Measurements from ENCODE around the gene MAPK8.
A peak's percentile ranks its signal among the peaks of the same experiment; 100 is the strongest.

MAPK8 gene

DNA sequence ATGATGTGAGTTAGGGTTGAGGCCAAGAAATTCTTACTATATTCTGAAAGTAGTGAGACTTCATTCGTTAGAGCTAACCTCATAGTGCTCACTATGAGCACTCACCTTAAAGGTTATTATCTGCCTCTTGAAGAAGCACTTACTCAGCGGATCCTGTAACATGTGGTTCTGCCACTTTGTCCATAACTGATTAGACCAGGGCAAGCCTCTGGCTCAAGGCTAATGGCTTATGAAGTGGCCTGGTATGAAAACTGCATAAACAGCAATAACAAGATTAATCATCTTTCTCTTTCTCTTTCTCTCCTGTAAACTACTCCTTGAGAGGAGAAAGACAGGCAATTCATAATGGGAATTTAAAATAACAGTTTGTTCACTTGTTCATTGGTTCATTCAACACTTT lies 82.8 kb downstream of the MAPK8 start:
- Histone ChIP-seq H3K4me1 (ENCODE audit: insufficient read depth, low read length) (peaks cover 12% of the 10 kb centered on the region), H3K27ac (ENCODE audit: low read depth, low read length) (no peak overlapping the region)

DNA sequence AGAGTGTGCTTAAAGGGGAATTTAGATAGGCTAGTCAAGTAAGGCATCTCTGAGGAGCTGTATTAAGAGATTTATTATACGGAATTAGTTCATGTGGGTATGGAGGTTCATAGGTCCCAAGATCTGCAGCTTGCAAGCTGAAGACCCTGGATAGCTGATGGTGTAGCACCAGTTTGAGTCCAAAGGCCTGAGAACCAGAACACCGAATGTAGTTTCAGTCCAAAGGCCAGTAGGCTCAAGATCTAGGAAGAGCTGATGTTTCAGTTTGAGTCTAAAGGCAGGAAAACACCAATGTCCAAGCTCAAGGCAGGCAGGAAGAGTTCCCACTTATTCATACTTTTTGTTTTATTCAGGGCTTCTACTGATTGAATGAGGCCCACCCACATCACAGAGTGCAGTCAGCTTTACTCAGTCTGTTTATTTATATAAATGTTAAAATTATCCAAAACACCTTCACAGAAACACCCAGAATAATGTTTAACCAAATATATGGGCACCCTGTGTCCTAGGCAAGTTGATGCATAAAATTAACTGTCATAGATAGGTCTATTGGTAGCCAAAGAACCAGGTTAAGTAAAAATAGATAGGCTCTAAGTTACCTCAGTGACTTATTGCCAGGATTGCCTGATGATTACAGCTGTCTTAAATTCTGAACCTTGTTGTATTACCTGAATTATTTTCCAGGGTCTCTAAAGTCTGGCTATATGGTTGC lies 83.5 kb downstream of the MAPK8 start:
- Histone ChIP-seq H3K9ac (ENCODE audit: low read depth, low read length) (no peak overlapping the region), H3K4me1 (ENCODE audit: insufficient read depth, low read length) (peaks cover 10% of the 10 kb centered on the region), H3K27ac (ENCODE audit: low read depth, low read length) (no peak overlapping the region), H3K36me3 (ENCODE audit: insufficient read depth, low read length) (no peaks in the 10 kb centered on the region), H3K27me3 (ENCODE audit: insufficient read depth, low read length) (no peaks in the 10 kb centered on the region), H3K9me3 (ENCODE audit: insufficient read depth, low read depth, low read length) (no peaks in the 10 kb centered on the region), H3K4me3 (ENCODE audit: low read length) (no peak overlapping the region)
- 94% methylated on average over 2 of the region's 2 CpGs for WGBS

More for the DNA sequence above, 82.8 kb downstream of the MAPK8 start:
- no peaks in the 10 kb centered on the region for H3K36me3 ChIP-seq (ENCODE audit: insufficient read depth, low read length)
- H3K4me3 ChIP-seq (ENCODE audit: low read length) = no peak overlapping the region
- H3K9ac ChIP-seq (ENCODE audit: low read depth, low read length) = no peak overlapping the region
- H3K9me3 ChIP-seq (ENCODE audit: insufficient read depth, low read depth, low read length) = no peaks in the 10 kb centered on the region
- WGBS = 100% methylated on average over 2 of the region's 2 CpGs
- H3K27me3 ChIP-seq (ENCODE audit: insufficient read depth, low read length) = no peaks in the 10 kb centered on the region

DNA sequence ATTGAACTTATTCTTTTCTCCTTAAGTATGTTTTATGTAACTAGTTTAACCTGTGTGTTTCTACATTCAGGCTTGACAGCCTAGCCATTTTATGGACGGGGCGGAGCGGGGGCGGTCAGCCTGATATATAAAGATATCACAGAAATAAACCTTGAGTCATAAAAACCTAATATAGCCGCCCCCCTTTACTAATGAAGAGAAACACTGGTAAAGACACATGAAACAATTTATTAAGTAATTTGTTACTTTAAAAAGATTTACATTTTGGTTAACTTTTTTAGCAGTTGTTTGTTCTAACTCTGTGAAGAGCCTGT lies 84.0 kb downstream of the MAPK8 start:
- Histone ChIP-seq H3K9ac (ENCODE audit: low read depth, low read length) (no peak overlapping the region), H3K36me3 (ENCODE audit: insufficient read depth, low read length) (no peaks in the 10 kb centered on the region), H3K27ac (ENCODE audit: low read depth, low read length) (no peak overlapping the region), H3K9me3 (ENCODE audit: insufficient read depth, low read depth, low read length) (no peaks in the 10 kb centered on the region), H3K4me1 (ENCODE audit: insufficient read depth, low read length) (peaks cover 10% of the 10 kb centered on the region), H3K4me3 (ENCODE audit: low read length) (no peak overlapping the region), H3K27me3 (ENCODE audit: insufficient read depth, low read length) (no peaks in the 10 kb centered on the region)
- WGBS = 100% methylated on average over 4 of the region's 5 CpGs

DNA sequence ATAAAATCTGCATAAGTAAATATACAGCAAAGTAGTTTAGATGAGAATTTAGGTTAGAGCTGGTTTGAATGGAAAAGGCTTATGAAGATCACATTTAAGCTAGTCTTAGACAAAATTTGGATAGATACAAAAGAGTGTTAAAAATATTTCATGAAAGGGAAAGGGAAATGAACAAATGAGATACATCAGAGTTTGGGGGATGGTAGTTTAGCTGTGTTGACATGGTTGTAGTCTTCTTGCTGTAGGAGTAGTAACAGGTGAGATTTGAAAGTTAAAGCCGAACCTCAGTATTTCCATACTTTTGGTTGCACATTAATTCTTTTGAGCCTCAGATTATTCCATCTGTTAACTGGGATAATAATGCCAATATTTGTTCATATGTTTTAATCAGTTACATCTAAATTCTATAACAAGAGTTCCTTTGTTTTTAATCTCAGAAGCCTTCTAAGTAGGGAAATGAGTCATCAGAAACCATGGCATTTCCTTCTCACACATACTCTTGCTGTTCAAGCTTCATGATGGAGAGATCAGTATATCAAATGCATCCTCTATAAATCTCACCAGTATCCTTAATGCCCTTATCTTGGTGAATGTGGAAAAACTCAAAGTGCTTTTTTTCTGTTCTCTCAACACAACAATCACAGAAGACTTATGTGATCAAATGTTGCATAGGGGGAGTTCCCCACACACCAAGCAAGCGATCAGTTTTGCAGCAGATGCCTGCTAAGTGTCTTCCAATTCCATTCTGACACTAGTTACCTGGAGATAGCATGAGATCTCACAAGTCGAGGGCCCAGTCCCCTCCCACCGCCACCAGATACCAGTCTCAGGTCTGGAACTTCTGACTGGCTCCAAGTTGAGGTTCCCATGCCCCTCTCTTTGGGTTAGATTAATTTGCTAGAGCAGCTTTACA lies 84.7 kb downstream of the MAPK8 start:
- no peak overlapping the region for H3K27ac ChIP-seq (ENCODE audit: low read depth, low read length)
- no peak overlapping the region for H3K4me3 ChIP-seq (ENCODE audit: low read length)
- H3K4me1 ChIP-seq (ENCODE audit: insufficient read depth, low read length) = peaks cover 10% of the 10 kb centered on the region
- H3K9me3 ChIP-seq (ENCODE audit: insufficient read depth, low read depth, low read length) = no peaks in the 10 kb centered on the region
- no peaks in the 10 kb centered on the region for H3K27me3 ChIP-seq (ENCODE audit: insufficient read depth, low read length)
- 87% methylated on average over 3 of the region's 4 CpGs for WGBS
- H3K36me3 ChIP-seq (ENCODE audit: insufficient read depth, low read length) = no peaks in the 10 kb centered on the region
- H3K9ac ChIP-seq (ENCODE audit: low read depth, low read length) = no peak overlapping the region

DNA sequence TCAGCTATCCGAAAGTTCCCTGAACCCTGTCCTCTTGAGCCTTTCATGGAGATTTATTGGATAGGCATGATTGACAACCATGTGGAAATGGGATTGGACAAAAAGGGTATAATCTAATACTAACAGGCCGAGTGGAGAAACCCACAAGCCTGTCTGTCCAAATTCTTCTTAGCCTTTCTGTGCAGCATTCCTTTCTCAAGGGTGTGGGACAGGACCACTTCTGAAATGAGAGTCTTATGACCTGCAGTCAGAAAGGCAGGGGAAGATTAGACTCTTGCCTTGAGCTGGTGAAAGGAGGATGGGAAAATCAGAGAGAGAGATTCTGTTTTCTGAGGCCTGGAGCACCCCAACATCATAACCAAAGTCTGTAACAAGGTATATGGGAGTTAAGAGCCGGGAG lies 85.5 kb downstream of the MAPK8 start:
- 98% methylated on average over 2 of the region's 3 CpGs for WGBS
- Histone ChIP-seq H3K27me3 (ENCODE audit: insufficient read depth, low read length) (no peaks in the 10 kb centered on the region), H3K4me1 (ENCODE audit: insufficient read depth, low read length) (peaks cover 10% of the 10 kb centered on the region), H3K9ac (ENCODE audit: low read depth, low read length) (no peak overlapping the region), H3K4me3 (ENCODE audit: low read length) (no peak overlapping the region), H3K36me3 (ENCODE audit: insufficient read depth, low read length) (no peaks in the 10 kb centered on the region), H3K27ac (ENCODE audit: low read depth, low read length) (no peak overlapping the region), H3K9me3 (ENCODE audit: insufficient read depth, low read depth, low read length) (no peaks in the 10 kb centered on the region)

DNA sequence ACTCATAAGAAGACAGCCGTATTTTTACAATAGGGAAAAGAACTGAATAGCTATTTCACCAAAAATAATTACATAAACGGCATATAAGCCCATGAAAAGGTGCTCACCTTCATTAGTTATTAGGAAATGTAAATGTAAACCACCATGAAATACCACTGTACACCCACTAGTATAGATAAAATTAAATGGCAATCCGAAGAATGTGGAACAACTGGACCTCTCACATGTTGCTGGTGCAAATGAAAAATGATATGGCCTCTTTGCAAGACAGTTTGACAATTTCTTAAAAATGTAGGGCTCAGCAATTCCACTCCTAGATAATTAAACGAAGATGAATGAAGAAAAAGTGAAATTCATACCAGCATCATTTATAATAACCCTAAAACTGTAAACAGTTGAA lies 91.8 kb downstream of the MAPK8 start:
- H3K9me3 ChIP-seq (ENCODE audit: insufficient read depth, low read depth, low read length) = no peaks in the 10 kb centered on the region
- 100% methylated on average over 2 of the region's 4 CpGs for WGBS
- no peak overlapping the region for H3K9ac ChIP-seq (ENCODE audit: low read depth, low read length)
- no peak overlapping the region for H3K27ac ChIP-seq (ENCODE audit: low read depth, low read length)
- H3K4me3 ChIP-seq (ENCODE audit: low read length) = no peak overlapping the region
- no peaks in the 10 kb centered on the region for H3K36me3 ChIP-seq (ENCODE audit: insufficient read depth, low read length)
- H3K4me1 ChIP-seq (ENCODE audit: insufficient read depth, low read length) = peaks cover 34% of the 10 kb centered on the region
- no peaks in the 10 kb centered on the region for H3K27me3 ChIP-seq (ENCODE audit: insufficient read depth, low read length)

DNA sequence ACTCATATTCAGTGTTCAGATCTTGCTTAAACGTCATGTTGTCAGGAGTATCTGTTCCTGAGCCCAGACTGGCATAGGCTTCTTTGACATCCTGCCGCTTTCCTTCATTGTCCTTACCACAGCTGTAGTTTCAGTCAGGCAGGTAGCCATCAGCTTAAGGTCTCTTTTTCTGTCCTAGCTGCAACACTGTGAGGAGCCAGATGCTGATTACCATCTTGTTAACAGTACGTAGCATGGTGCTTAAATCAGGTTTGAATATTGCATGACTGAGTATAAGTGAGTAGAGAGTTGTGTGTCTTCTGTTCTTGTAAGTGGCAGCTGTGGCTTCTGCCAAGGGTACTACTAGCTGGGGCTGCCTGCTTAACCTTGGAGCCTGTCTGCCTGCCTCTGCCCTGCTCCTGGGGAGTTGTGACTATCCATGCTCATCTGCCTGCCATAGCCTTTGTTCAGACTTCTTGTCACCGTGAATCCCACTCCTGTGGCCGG lies 92.6 kb downstream of the MAPK8 start:
- H3K27me3 ChIP-seq (ENCODE audit: insufficient read depth, low read length) = no peaks in the 10 kb centered on the region
- no peaks in the 10 kb centered on the region for H3K9me3 ChIP-seq (ENCODE audit: insufficient read depth, low read depth, low read length)
- H3K9ac ChIP-seq (ENCODE audit: low read depth, low read length) = no peak overlapping the region
- H3K27ac ChIP-seq (ENCODE audit: low read depth, low read length) = peak overlapping the region; percentile 55; the same call in 1 of the 2 replicates
- whole genome bisulfite sequencing = 57% methylated on average over 5 of the region's 5 CpGs
- no peaks in the 10 kb centered on the region for H3K36me3 ChIP-seq (ENCODE audit: insufficient read depth, low read length)
- H3K4me3 ChIP-seq (ENCODE audit: low read length) = no peak overlapping the region
- peaks cover 34% of the 10 kb centered on the region for H3K4me1 ChIP-seq (ENCODE audit: insufficient read depth, low read length)

DNA sequence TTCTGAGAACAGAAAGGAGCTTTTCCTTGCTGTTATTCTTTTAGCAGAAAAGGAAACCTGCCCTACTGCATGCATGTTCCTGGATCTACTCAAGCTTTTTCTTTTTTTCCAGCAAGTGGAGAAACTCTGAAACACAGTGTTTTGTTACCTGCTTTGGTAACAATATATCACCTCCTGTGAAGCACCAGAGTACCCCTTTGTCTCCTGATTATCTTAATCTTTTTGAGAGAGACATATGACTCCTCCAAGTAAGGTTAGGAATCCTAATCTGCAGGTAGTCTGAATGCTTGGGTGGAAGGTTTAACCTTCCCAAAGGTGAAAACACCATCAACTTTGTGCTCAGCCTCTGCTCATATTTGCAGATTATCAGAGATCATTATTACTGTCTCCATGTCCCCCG lies 93.1 kb downstream of the MAPK8 start:
- H3K4me1 ChIP-seq (ENCODE audit: insufficient read depth, low read length) = peaks cover 34% of the 10 kb centered on the region
- peak overlapping the region; percentile 55; the same call in 1 of the 2 replicates for H3K27ac ChIP-seq (ENCODE audit: low read depth, low read length)
- H3K9me3 ChIP-seq (ENCODE audit: insufficient read depth, low read depth, low read length) = no peaks in the 10 kb centered on the region
- no CpG with 5 or more reads among the region's 1 CpG for WGBS
- H3K36me3 ChIP-seq (ENCODE audit: insufficient read depth, low read length) = no peaks in the 10 kb centered on the region
- H3K4me3 ChIP-seq (ENCODE audit: low read length) = no peak overlapping the region
- H3K9ac ChIP-seq (ENCODE audit: low read depth, low read length) = no peak overlapping the region; the same call in 1 of the 2 replicates
- no peaks in the 10 kb centered on the region for H3K27me3 ChIP-seq (ENCODE audit: insufficient read depth, low read length)

DNA sequence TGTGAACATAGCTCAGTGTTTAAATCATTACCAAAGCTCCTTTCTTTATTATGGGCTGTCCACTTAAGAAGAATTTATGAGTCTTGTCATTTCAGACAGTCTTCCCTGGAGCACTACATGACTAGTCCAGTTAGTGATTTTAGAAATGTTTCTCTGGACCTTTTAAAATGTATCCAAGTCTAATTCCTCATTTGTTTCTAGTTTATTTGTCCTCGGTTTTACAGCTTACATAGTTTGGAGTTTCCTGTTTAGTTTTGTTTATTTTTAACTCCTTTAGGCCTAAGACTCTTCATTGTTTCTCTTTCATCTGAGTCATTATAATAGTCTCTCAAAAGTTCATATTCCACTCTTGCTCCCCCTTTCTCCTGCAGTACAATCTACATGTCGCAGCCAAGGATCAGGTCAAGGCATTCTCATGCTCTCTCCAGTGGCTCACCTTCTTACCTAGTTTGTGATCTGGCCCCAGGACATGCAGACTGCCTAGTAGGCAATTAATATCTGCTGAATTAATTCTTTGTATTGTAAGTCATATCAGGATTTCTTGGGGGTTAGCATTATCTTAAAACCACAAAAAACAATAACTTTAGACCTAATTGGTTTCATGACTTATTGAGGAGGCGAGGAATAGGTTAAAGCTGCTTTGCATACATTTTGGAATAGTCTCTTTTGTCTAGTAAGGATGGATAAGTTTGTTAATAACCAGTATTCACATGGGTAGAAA lies 93.8 kb downstream of the MAPK8 start:
- no peak overlapping the region; the same call in 1 of the 2 replicates for H3K9ac ChIP-seq (ENCODE audit: low read depth, low read length)
- H3K9me3 ChIP-seq (ENCODE audit: insufficient read depth, low read depth, low read length) = no peaks in the 10 kb centered on the region
- H3K4me1 ChIP-seq (ENCODE audit: insufficient read depth, low read length) = peaks cover 34% of the 10 kb centered on the region
- H3K4me3 ChIP-seq (ENCODE audit: low read length) = no peak overlapping the region
- H3K27me3 ChIP-seq (ENCODE audit: insufficient read depth, low read length) = no peaks in the 10 kb centered on the region
- WGBS = 69% methylated on average over 2 of the region's 3 CpGs
- peak overlapping the region; percentile 55; the same call in 1 of the 2 replicates for H3K27ac ChIP-seq (ENCODE audit: low read depth, low read length)
- peaks cover 3% of the 10 kb centered on the region; the same call in 1 of the 2 replicates for H3K36me3 ChIP-seq (ENCODE audit: insufficient read depth, low read length)

DNA sequence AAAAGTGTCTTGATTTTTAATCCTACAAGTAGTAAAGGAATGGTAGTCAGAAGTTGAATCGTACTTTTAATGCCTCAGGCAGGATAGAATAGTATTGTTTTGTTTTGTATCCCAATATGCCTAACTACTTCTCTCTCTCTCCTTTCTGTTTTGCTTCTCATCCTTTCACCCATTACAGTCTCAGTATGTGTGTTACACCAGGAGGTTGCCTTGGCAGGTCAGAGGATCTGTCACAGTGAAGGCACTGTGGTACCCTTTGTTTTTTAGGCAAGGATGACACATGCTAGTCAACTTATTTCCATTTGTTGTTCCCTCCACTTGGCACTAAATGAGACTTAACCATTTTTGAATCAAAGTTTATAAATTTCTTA lies 94.4 kb downstream of the MAPK8 start:
- Histone ChIP-seq H3K4me1 (ENCODE audit: insufficient read depth, low read length) (peaks cover 34% of the 10 kb centered on the region), H3K9me3 (ENCODE audit: insufficient read depth, low read depth, low read length) (no peaks in the 10 kb centered on the region), H3K36me3 (ENCODE audit: insufficient read depth, low read length) (peaks cover 4% of the 10 kb centered on the region; the same call in 1 of the 2 replicates), H3K27me3 (ENCODE audit: insufficient read depth, low read length) (no peaks in the 10 kb centered on the region), H3K4me3 (ENCODE audit: low read length) (no peak overlapping the region), H3K27ac (ENCODE audit: low read depth, low read length) (no peak overlapping the region), H3K9ac (ENCODE audit: low read depth, low read length) (no peak overlapping the region)
- WGBS = no CpG with 5 or more reads among the region's 1 CpG

DNA sequence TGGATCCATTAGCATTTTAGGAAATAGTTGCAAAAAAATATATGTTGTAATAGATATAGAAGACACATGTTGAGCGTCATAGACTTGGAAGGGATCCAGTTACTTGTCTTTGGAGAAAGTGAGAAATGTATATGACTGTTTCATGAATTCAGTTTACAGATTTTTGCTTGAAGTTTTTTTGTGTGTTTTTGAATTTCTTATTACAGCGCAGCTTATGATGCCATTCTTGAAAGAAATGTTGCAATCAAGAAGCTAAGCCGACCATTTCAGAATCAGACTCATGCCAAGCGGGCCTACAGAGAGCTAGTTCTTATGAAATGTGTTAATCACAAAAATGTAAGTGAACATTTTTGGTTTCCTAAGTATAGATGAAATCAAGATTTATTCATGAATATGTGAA lies 98.2 kb downstream of the MAPK8 start:
- Histone ChIP-seq H3K9me3 (ENCODE audit: insufficient read depth, low read depth, low read length) (no peaks in the 10 kb centered on the region), H3K4me3 (ENCODE audit: low read length) (no peak overlapping the region), H3K9ac (ENCODE audit: low read depth, low read length) (no peak overlapping the region), H3K4me1 (ENCODE audit: insufficient read depth, low read length) (peaks cover 15% of the 10 kb centered on the region), H3K27me3 (ENCODE audit: insufficient read depth, low read length) (no peaks in the 10 kb centered on the region), H3K27ac (ENCODE audit: low read depth, low read length) (no peak overlapping the region), H3K36me3 (ENCODE audit: insufficient read depth, low read length) (peaks cover 11% of the 10 kb centered on the region)
- 97% methylated on average over 4 of the region's 4 CpGs for WGBS
